HG02885 (cell line): Measurements from ENCODE around the gene PIGK.
"Not testable (repeated sequence)": the region's sequence is repeated elsewhere in the genome, so short reads cannot be mapped to it uniquely, and the experiment has no call there.

Experiments used
- ATAC-seq: cut with Tn5 transposase; IDR thresholded peaks from one replicate; pipeline ENCODE4 v1.9.1; 2021; ENCODE audit warnings: mild to moderate bottlenecking; ENCODE audit not compliant: unreplicated experiment, poor library complexity

The PIGK gene

GRCh38 chr1:77200293-77200692 is 18.9 kb downstream of the PIGK start:
- no peak for ATAC-seq

- no peak for ATAC-seq
Measured at GRCh38 chr1:77197351-77197750, 21.9 kb downstream of the PIGK start.

GRCh38 chr1:77193951-77194350 is 25.3 kb downstream of the PIGK start:
- ATAC-seq: no peak

- ATAC-seq: no peak
Measured at GRCh38 chr1:77188770-77189169, 30.5 kb downstream of the PIGK start.

- ATAC-seq: not testable (repeated sequence)
Measured at GRCh38 chr1:77186907-77187306, 32.3 kb downstream of the PIGK start.

GRCh38 chr1:77182083-77182482 is 37.1 kb downstream of the PIGK start:
- ATAC-seq: no peak

GRCh38 chr1:77179632-77180031 is 39.6 kb downstream of the PIGK start:
- no peak for ATAC-seq

GRCh38 chr1:77175230-77175844 is 43.9 kb downstream of the PIGK start:
- ATAC-seq: no peak

- no peak for ATAC-seq
Measured at GRCh38 chr1:77170687-77171086, 48.5 kb downstream of the PIGK start.

GRCh38 chr1:77168358-77168757 is 50.9 kb downstream of the PIGK start:
- no peak for ATAC-seq

GRCh38 chr1:77164434-77164944 is 54.7 kb downstream of the PIGK start:
- no peak for ATAC-seq

GRCh38 chr1:77159706-77160105 is 59.5 kb downstream of the PIGK start:
- ATAC-seq: not testable (repeated sequence)

- ATAC-seq: no peak
Measured at GRCh38 chr1:77156214-77156613, 63.0 kb downstream of the PIGK start.

- no peak for ATAC-seq
Measured at GRCh38 chr1:77146270-77146669, 73.0 kb downstream of the PIGK start.

GRCh38 chr1:77143529-77144121 is 75.6 kb downstream of the PIGK start:
- ATAC-seq: no peak

- no peak for ATAC-seq
Measured at GRCh38 chr1:77139389-77139788, 79.8 kb downstream of the PIGK start.

- no peak for ATAC-seq
Measured at GRCh38 chr1:77134359-77134758, 84.9 kb downstream of the PIGK start.

- ATAC-seq: no peak
Measured at GRCh38 chr1:77133731-77134358, 85.4 kb downstream of the PIGK start.

- peak; percentile 80 for ATAC-seq
Measured at GRCh38 chr1:77126307-77126706, 92.9 kb downstream of the PIGK start.

GRCh38 chr1:77121503-77121902 is 97.7 kb downstream of the PIGK start:
- no peak for ATAC-seq

GRCh38 chr1:77120950-77121349 is 98.3 kb downstream of the PIGK start:
- ATAC-seq: peak; percentile 41

- ATAC-seq: no peak
Measured at GRCh38 chr1:77118712-77119111, 100.5 kb downstream of the PIGK start.
